HepG2 (cell line): ENCODE results near the gene TAS1R3. TPM values are rescaled to one million over a fixed set of nuclear protein-coding genes. Genes with fewer than 3 reads are reported as not detected.

Source experiments
- ATF7 ChIP-seq, 2 experiments: fragments of 450-650 bp in 1 of 2; sonication (generic) in 1 of 2; formaldehyde crosslinking in 1 of 2; IDR thresholded peaks; 2 replicates each; pipeline versions ENCODE4 v1.4.0 to v1.6.1; 2016 to 2020; ENCODE audit warnings: antibody characterized with exemption in 1 of 2, mild to moderate bottlenecking in 1 of 2, missing genetic modification reagents in 1 of 2
- BCL6 ChIP-seq: IDR thresholded peaks from 2 replicates; pipeline ENCODE4 v1.6.1; 2016; ENCODE audit warnings: missing genetic modification reagents, missing compliant biosample characterization
- CCDC6 ChIP-seq: sonication (generic); formaldehyde crosslinking; IDR thresholded peaks from 2 replicates; pipeline ENCODE4 v1.8.1; 2022; ENCODE audit warnings: mild to moderate bottlenecking, missing genetic modification reagents, moderate library complexity
- CREB1 ChIP-seq, 2 experiments: fragments of 450-650 bp in 1 of 2; IDR thresholded peaks; 2 replicates each; pipeline ENCODE4 v1.6.1; 2016 to 2017; ENCODE audit warnings: control low read depth in 1 of 2, mild to moderate bottlenecking in 1 of 2, missing compliant biosample characterization in 1 of 2, missing genetic modification characterization in 1 of 2
- CREBL2 ChIP-seq: sonication (generic); formaldehyde crosslinking; IDR thresholded peaks from 2 replicates; pipeline ENCODE4 v1.8.1; 2023; ENCODE audit warnings: missing genetic modification reagents, mild to moderate bottlenecking, borderline replicate concordance
- ETS1 ChIP-seq: sonication (generic); formaldehyde crosslinking; IDR thresholded peaks from 2 replicates; pipeline ENCODE4 v1.4.0; 2020; ENCODE audit warnings: missing genetic modification reagents
- FOXJ3 ChIP-seq: sonication (generic); formaldehyde crosslinking; IDR thresholded peaks from 2 replicates; pipeline ENCODE4 v1.4.0; 2020; ENCODE audit warnings: missing genetic modification reagents, mild to moderate bottlenecking, borderline replicate concordance
- HNF4A ChIP-seq: sonication (generic); formaldehyde crosslinking; IDR thresholded peaks from 2 replicates; pipeline ENCODE4 v1.4.0; 2020; ENCODE audit warnings: missing genetic modification reagents
- IRF9 ChIP-seq: sonication (generic); formaldehyde crosslinking; IDR thresholded peaks from 2 replicates; pipeline ENCODE4 v1.8.0; 2022; ENCODE audit warnings: missing genetic modification reagents, mild to moderate bottlenecking, borderline replicate concordance
- IRX3 ChIP-seq: sonication (generic); formaldehyde crosslinking; IDR thresholded peaks from 2 replicates; pipeline ENCODE4 v1.8.1; 2023; ENCODE audit warnings: mild to moderate bottlenecking, low read depth, missing genetic modification reagents, borderline replicate concordance
- KAT8 ChIP-seq: IDR thresholded peaks from 2 replicates; pipeline ENCODE4 v1.6.1; 2016; ENCODE audit warnings: missing genetic modification reagents, missing compliant biosample characterization
- MYPOP ChIP-seq: sonication (generic); formaldehyde crosslinking; IDR thresholded peaks from 2 replicates; pipeline ENCODE4 v1.8.1; 2023; ENCODE audit warnings: mild to moderate bottlenecking, moderate library complexity, missing genetic modification reagents
- NR3C1 ChIP-seq: sonication (generic); formaldehyde crosslinking; IDR thresholded peaks from 2 replicates; pipeline ENCODE4 v1.4.0; 2020; ENCODE audit warnings: missing genetic modification reagents
- POLR2AphosphoS2 ChIP-seq: IDR thresholded peaks from 2 replicates; pipeline ENCODE4 v1.6.1; 2011; ENCODE audit warnings: low read depth, low read length, improper control_type of control experiment
- RAD21 ChIP-seq: fragments of 450-650 bp; formaldehyde crosslinking; IDR thresholded peaks from 2 replicates; pipeline ENCODE4 v1.5.0; 2020; ENCODE audit warnings: mild to moderate bottlenecking
- SMAD3 ChIP-seq: sonication (generic); formaldehyde crosslinking; IDR thresholded peaks from 2 replicates; pipeline ENCODE4 v1.4.0; 2020; ENCODE audit warnings: missing genetic modification reagents
- SRF ChIP-seq: IDR thresholded peaks from 2 replicates; pipeline ENCODE4 v1.6.1; 2011; ENCODE audit warnings: mild to moderate bottlenecking, low read depth, low read length, moderate library complexity
- TAF15 ChIP-seq: fragments of 200-400 bp; formaldehyde crosslinking; IDR thresholded peaks from one replicate; pipeline ENCODE4 v1.6.1; 2018; ENCODE audit warnings: mild to moderate bottlenecking, low read depth, low read length; ENCODE audit not compliant: poor library complexity, severe bottlenecking
- ZBTB26 ChIP-seq: IDR thresholded peaks from 2 replicates; pipeline ENCODE4 v1.6.1; 2016; ENCODE audit warnings: missing compliant biosample characterization, missing genetic modification reagents, borderline replicate concordance
- ZFP82 ChIP-seq: sonication (generic); formaldehyde crosslinking; IDR thresholded peaks from 2 replicates; pipeline ENCODE4 v1.5.1; 2020; ENCODE audit warnings: mild to moderate bottlenecking, missing genetic modification reagents, borderline replicate concordance
- ZNF343 ChIP-seq: sonication (generic); formaldehyde crosslinking; IDR thresholded peaks from 2 replicates; pipeline ENCODE4 v1.4.0; 2020; ENCODE audit warnings: mild to moderate bottlenecking, missing genetic modification reagents
- ZNF383 ChIP-seq: sonication (generic); formaldehyde crosslinking; IDR thresholded peaks from 2 replicates; pipeline ENCODE4 v1.4.0; 2020; ENCODE audit warnings: missing genetic modification reagents, mild to moderate bottlenecking, borderline replicate concordance
- ZNF501 ChIP-seq: sonication (generic); formaldehyde crosslinking; IDR thresholded peaks from 2 replicates; pipeline ENCODE4 v1.5.1; 2020; ENCODE audit warnings: mild to moderate bottlenecking, moderate library complexity, missing genetic modification reagents
- ZSCAN12 ChIP-seq: sonication (generic); formaldehyde crosslinking; IDR thresholded peaks from 2 replicates; pipeline ENCODE4 v1.9.0; 2021; ENCODE audit warnings: mild to moderate bottlenecking, missing genetic modification reagents
- polyA plus RNA-seq, 8 experiments: library from polyadenylated mRNA; depleted of rRNA in 3 of 8; stranded (reverse) in 7 of 8; unstranded in 1 of 8; fragments of >200 nt; fragmentation: Illumina TruSeq in 4 of 8; extraction: Trizol in 4 of 8; gene quantifications; 2 replicates each; pipeline versions ENCODE4 v1.2.1 to v1.2.3, GENCODE V29; 2011 to 2016; ENCODE audit warnings: low read depth in 4 of 8, missing spikeins in 1 of 8, mixed read lengths in 1 of 8; ENCODE audit not compliant: insufficient read depth in 1 of 8
- total RNA-seq, 5 experiments: library from RNA; depleted of rRNA; stranded (reverse); fragments of >200 nt; fragmentation: Illumina TruSeq; extraction: Trizol; gene quantifications; 2 replicates each; pipeline ENCODE4 v1.2.3, GENCODE V29; 2016; ENCODE audit warnings: low read depth in 1 of 5

TAS1R3 gene
- total and polyA plus RNA-seq, 2 of the 13 experiments (the other 11 are each of a cell fraction or from before 2014, with no cell fraction given) = 0.13 to 0.15 TPM

GRCh38 chr1:1374929-1375662 is 44.0 kb downstream of the TAS1R3 start, which contains the start of gene AURKAIP1 (continued):
- peak; percentile 99 for TF ChIP-seq KAT8 (CRISPR knock-in tag)
- TF ChIP-seq MYPOP = peak; percentile 78
- TF ChIP-seq CREB1 (IDR thresholded peaks at IDR 0.05) = peak; percentile 96
- TF ChIP-seq CREB1 (CRISPR knock-in tag; IDR thresholded peaks at IDR 0.05) = peak; percentile 98
- TF ChIP-seq CCDC6 (CRISPR knock-in tag) = peak; percentile 98
- peak; percentile 97 for TF ChIP-seq ZFP82 (CRISPR knock-in tag)
- TF ChIP-seq RAD21 = peak; percentile 71
- peak; percentile 80 for TF ChIP-seq ZBTB26 (CRISPR knock-in tag)
- peak; percentile 98 for TF ChIP-seq ZNF501 (CRISPR knock-in tag)
- TF ChIP-seq ZNF343 (CRISPR knock-in tag) = no peak; the same call in none of the 2 replicates
- no peak for TF ChIP-seq TAF15
- peak; percentile 22; the same call in 1 of the 2 replicates for TF ChIP-seq SRF
- TF ChIP-seq ATF7 (IDR thresholded peaks at IDR 0.05) = no peak
- no peak; the same call in 1 of the 2 replicates for TF ChIP-seq ATF7 (CRISPR knock-in tag; IDR thresholded peaks at IDR 0.05)
- TF ChIP-seq SMAD3 (CRISPR knock-in tag) = peak; percentile 97
- TF ChIP-seq ZSCAN12 = peak; percentile 19; the same call in 1 of the 2 replicates
- TF ChIP-seq ETS1 = no peak
- peak; percentile 71 for TF ChIP-seq FOXJ3 (CRISPR knock-in tag)
- no peak for TF ChIP-seq CREBL2 (CRISPR knock-in tag)
- TF ChIP-seq IRF9 (CRISPR knock-in tag) = peak; percentile 97; the same call in 1 of the 2 replicates
- no peak for TF ChIP-seq NR3C1 (CRISPR knock-in tag)
- TF ChIP-seq HNF4A = peak; percentile 49
- TF ChIP-seq IRX3 (CRISPR knock-in tag) = peak; percentile 66; the same call in 1 of the 2 replicates
- TF ChIP-seq ZNF383 (CRISPR knock-in tag) = no peak; the same call in 1 of the 2 replicates
- no peak for TF ChIP-seq POLR2AphosphoS2
- TF ChIP-seq BCL6 (CRISPR knock-in tag) = peak; percentile 73
